PC-3 (cell line): ENCODE results near the gene SEC63. TPM values are rescaled to one million over a fixed set of nuclear protein-coding genes. Genes with fewer than 3 reads are reported as not detected.

Experiments
- ATAC-seq: fragments of 200-7000 bp; cut with Tn5 transposase; 2 replicates; pipeline ENCODE4 v1.9.1; 2020; ENCODE audit warnings: mild to moderate bottlenecking, moderate library complexity
- BruUV-seq: library from RNA; stranded (reverse); fragments of 400-500 nt; replicated peaks from 2 replicates; lab custom pipeline; 2021; lab: Mats Ljungman, UMichigan
- CTCF ChIA-PET: fragments of 300-600 bp; sonication (Branson Sonifier 250); formaldehyde crosslinking; loops from one replicate; lab custom pipeline; 2022; ENCODE audit warnings: antibody characterized with exemption; lab: Charles Lee
- POLR2A ChIA-PET: fragments of 300-600 bp; sonication (Branson Sonifier 250); formaldehyde crosslinking; loops from one replicate; lab custom pipeline; 2022; ENCODE audit warnings: antibody characterized with exemption; ENCODE audit not compliant: unreplicated experiment; lab: Charles Lee
- DNase-seq: peaks from one replicate; pipeline ENCODE4 v3.0.0-alpha.2; 2015
- H2AFZ ChIP-seq: fragments of 300-600 bp; sonication (generic); 2 replicates; pipeline ENCODE4 v1.6.0; 2016; ENCODE audit warnings: antibody characterized with exemption, low read length
- H3F3A ChIP-seq: fragments of 300-600 bp; sonication (generic); one replicate; pipeline ENCODE4 v1.6.0; 2017; ENCODE audit warnings: antibody characterized with exemption, low read length, control low read depth, mild to moderate bottlenecking; ENCODE audit not compliant: unreplicated experiment
- H3K27ac ChIP-seq: fragments of 300-600 bp; sonication (generic); 2 replicates; pipeline ENCODE4 v1.5.1; 2016; ENCODE audit warnings: mild to moderate bottlenecking, low read length
- H3K27me3 ChIP-seq: fragments of 300-600 bp; sonication (generic); 2 replicates; pipeline ENCODE4 v1.6.1; 2016; ENCODE audit warnings: low read length, mixed read lengths
- H3K36me3 ChIP-seq: fragments of 300-600 bp; sonication (generic); 2 replicates; pipeline ENCODE4 v1.6.1; 2016; ENCODE audit warnings: low read depth, mixed run types, low read length, mixed read lengths
- H3K4me1 ChIP-seq: fragments of 300-600 bp; sonication (generic); 2 replicates; pipeline ENCODE4 v1.5.1; 2016; ENCODE audit warnings: low read length; ENCODE audit not compliant: insufficient read depth
- H3K4me2 ChIP-seq: fragments of 300-600 bp; sonication (generic); 2 replicates; pipeline ENCODE4 v1.6.0; 2016; ENCODE audit warnings: low read length
- H3K4me3 ChIP-seq: fragments of 300-600 bp; sonication (generic); 2 replicates; pipeline ENCODE4 v1.5.1; 2016; ENCODE audit warnings: mild to moderate bottlenecking, low read length, mixed read lengths
- H3K79me2 ChIP-seq: fragments of 300-600 bp; sonication (generic); 2 replicates; pipeline ENCODE4 v1.6.1; 2017; ENCODE audit warnings: low read length, mixed read lengths
- H3K9ac ChIP-seq: fragments of 300-600 bp; sonication (generic); 2 replicates; pipeline ENCODE4 v1.6.0; 2016; ENCODE audit warnings: mild to moderate bottlenecking, low read length
- H3K9me2 ChIP-seq: fragments of 300-600 bp; sonication (generic); replicated peaks from 2 replicates; pipeline ENCODE4 v1.6.1; 2016; ENCODE audit warnings: mixed run types, low read length, mixed read lengths
- H3K9me3 ChIP-seq: fragments of 300-600 bp; sonication (generic); 2 replicates; pipeline ENCODE4 v1.6.1; 2016; ENCODE audit warnings: low read length, mixed read lengths
- H4K20me1 ChIP-seq: fragments of 300-600 bp; sonication (generic); 2 replicates; pipeline ENCODE4 v1.6.1; 2016; ENCODE audit warnings: low read length, mixed read lengths
- CTCF ChIP-seq: fragments of 300-600 bp; sonication (generic); conservative IDR thresholded peaks from 2 replicates; pipeline ENCODE4 v1.5.1; 2017; ENCODE audit warnings: antibody characterized with exemption, low read depth, mild to moderate bottlenecking, low read length
- EZH2 ChIP-seq: fragments of 300-600 bp; sonication (generic); IDR thresholded peaks from one replicate; pipeline ENCODE4 v1.6.1; 2017; ENCODE audit warnings: antibody characterized with exemption, mild to moderate bottlenecking, low read length; ENCODE audit not compliant: unreplicated experiment
- EZH2phosphoT487 ChIP-seq: fragments of 300-600 bp; sonication (generic); IDR thresholded peaks from 2 replicates; pipeline ENCODE4 v1.6.1; 2018; ENCODE audit warnings: mild to moderate bottlenecking, antibody characterized with exemption, low read length, borderline replicate concordance
- intact Hi-C: fragments of 100-400 bp; cut with micrococcal nuclease; formaldehyde crosslinking; loops from 2 replicates; pipeline ENCODE4 v1.9.0; 2023
- total RNA-seq: library from RNA; depleted of rRNA; stranded (reverse); fragments of >200 nt; gene quantifications from 2 replicates; pipeline ENCODE4 v1.2.3, GENCODE V29; 2014

SEC63 gene
- total RNA-seq, 1 experiment from 2014 or later = 12.2 TPM

GRCh38 chr6:107841275-107841670 is 116.7 kb downstream of the SEC63 start:
- H3K4me3 ChIP-seq = no peak overlapping the region
- no peak overlapping the region for H2AFZ ChIP-seq
- DNase-seq (no peak), ATAC-seq (no peak)
- H3K4me1 ChIP-seq = no peaks in the 10 kb centered on the region
- H3F3A ChIP-seq = no peaks in the 10 kb centered on the region
- POLR2A ChIA-PET = no interaction called here
- intact Hi-C loops = no loop called here
- no peaks in the 10 kb centered on the region; the same call in 1 of the 2 replicates for H3K27me3 ChIP-seq
- H3K27ac ChIP-seq = no peak overlapping the region
- BruUV-seq = no TSS peak
- no peaks in the 10 kb centered on the region for H4K20me1 ChIP-seq
- no peaks in the 10 kb centered on the region for H3K36me3 ChIP-seq
- CTCF ChIA-PET = no interaction called here
- H3K79me2 ChIP-seq = no peaks in the 10 kb centered on the region
- H3K9me3 ChIP-seq = no peaks in the 10 kb centered on the region
- H3K4me2 ChIP-seq = no peak overlapping the region
- H3K9ac ChIP-seq = no peak overlapping the region
- no peak for TF ChIP-seq CTCF
- no peak for TF ChIP-seq EZH2phosphoT487
- TF ChIP-seq EZH2 = no peak
- H3K9me2 ChIP-seq = no peaks in the 10 kb centered on the region

- POLR2A ChIA-PET = no interaction called here
- CTCF ChIA-PET = no interaction called here
- H2AFZ ChIP-seq = no peak overlapping the region
Observed at GRCh38 chr6:107840636-107841274, 117.3 kb downstream of the SEC63 start.

More at GRCh38 chr6:107840636-107841274, 117.3 kb downstream of the SEC63 start:
- Histone ChIP-seq H3K27me3 (no peaks in the 10 kb centered on the region; the same call in 1 of the 2 replicates), H3F3A (no peaks in the 10 kb centered on the region), H3K4me1 (no peaks in the 10 kb centered on the region), H3K36me3 (no peaks in the 10 kb centered on the region), H3K9me3 (no peaks in the 10 kb centered on the region), H3K9me2 (no peaks in the 10 kb centered on the region), H4K20me1 (no peaks in the 10 kb centered on the region), H3K9ac (no peak overlapping the region), H3K4me3 (no peak overlapping the region), H3K4me2 (no peak overlapping the region), H3K79me2 (no peaks in the 10 kb centered on the region), H3K27ac (no peak overlapping the region)
- intact Hi-C loops = no loop called here
- DNase-seq (no peak), ATAC-seq (no peak)
- BruUV-seq = no TSS peak
- TF ChIP-seq CTCF (no peak), EZH2 (no peak), EZH2phosphoT487 (no peak)
